HG03565 (cell line): ENCODE results near the gene GADD45A.
A peak's percentile ranks its signal among the peaks of the same experiment; 100 is the strongest.
"Not testable (repeated sequence)": the region's sequence is repeated elsewhere in the genome, so short reads cannot be mapped to it uniquely, and the experiment has no call there.

Experiments used
- ATAC-seq: cut with Tn5 transposase; IDR thresholded peaks from one replicate; pipeline ENCODE4 v1.9.1; 2021; ENCODE audit warnings: mild to moderate bottlenecking, moderate library complexity; ENCODE audit not compliant: unreplicated experiment

GADD45A gene

GRCh38 chr1:67717876-67718275, 32.9 kb downstream of the GADD45A start:
- no peak for ATAC-seq

GRCh38 chr1:67719329-67720196, 34.6 kb downstream of the GADD45A start:
- no peak for ATAC-seq

GRCh38 chr1:67721112-67721511, 36.1 kb downstream of the GADD45A start:
- no peak for ATAC-seq

- no peak for ATAC-seq
These were observed 36.8 kb downstream of the GADD45A start for GRCh38 chr1:67721650-67722291.

GRCh38 chr1:67722292-67722944, 37.4 kb downstream of the GADD45A start:
- no peak for ATAC-seq

- ATAC-seq, result no peak
These were observed 38.1 kb downstream of the GADD45A start for GRCh38 chr1:67723126-67723525.

GRCh38 chr1:67723620-67724019, 38.6 kb downstream of the GADD45A start:
- peak; percentile 78 for ATAC-seq

GRCh38 chr1:67724928-67725560, 40.0 kb downstream of the GADD45A start:
- no peak for ATAC-seq

GRCh38 chr1:67726224-67726623, 41.2 kb downstream of the GADD45A start:
- ATAC-seq, result no peak

GRCh38 chr1:67729872-67730271, 44.9 kb downstream of the GADD45A start:
- ATAC-seq, result no peak

- ATAC-seq, result not testable (repeated sequence)
These were observed 45.3 kb downstream of the GADD45A start for GRCh38 chr1:67730312-67730711.

GRCh38 chr1:67731322-67731721, 46.3 kb downstream of the GADD45A start:
- no peak for ATAC-seq

- ATAC-seq, result no peak
These were observed 47.8 kb downstream of the GADD45A start for GRCh38 chr1:67732750-67733151.

- ATAC-seq, result no peak
These were observed 48.8 kb downstream of the GADD45A start for GRCh38 chr1:67733681-67734322.

- ATAC-seq, result no peak
These were observed 49.3 kb downstream of the GADD45A start for GRCh38 chr1:67734323-67734690.

- no peak for ATAC-seq
These were observed 50.2 kb downstream of the GADD45A start for GRCh38 chr1:67735206-67735605.

- ATAC-seq, result peak; percentile 92
These were observed 51.0 kb downstream of the GADD45A start for GRCh38 chr1:67735806-67736627.

GRCh38 chr1:67736750-67737149, 51.7 kb downstream of the GADD45A start:
- no peak for ATAC-seq

- ATAC-seq, result no peak
These were observed 52.9 kb downstream of the GADD45A start for GRCh38 chr1:67737875-67738274.
